Measurements from ENCODE around the gene BEND7. TPM values are rescaled to one million over a fixed set of nuclear protein-coding genes. Genes with fewer than 3 reads are reported as not detected.

The BEND7 gene
- total and polyA plus RNA-seq, 2 of the 8 experiments (the other 6 are each of a cell fraction or from before 2014, with no cell fraction given) = 1.9 to 8.2 TPM

- TF ChIP-seq, protein P1, sequence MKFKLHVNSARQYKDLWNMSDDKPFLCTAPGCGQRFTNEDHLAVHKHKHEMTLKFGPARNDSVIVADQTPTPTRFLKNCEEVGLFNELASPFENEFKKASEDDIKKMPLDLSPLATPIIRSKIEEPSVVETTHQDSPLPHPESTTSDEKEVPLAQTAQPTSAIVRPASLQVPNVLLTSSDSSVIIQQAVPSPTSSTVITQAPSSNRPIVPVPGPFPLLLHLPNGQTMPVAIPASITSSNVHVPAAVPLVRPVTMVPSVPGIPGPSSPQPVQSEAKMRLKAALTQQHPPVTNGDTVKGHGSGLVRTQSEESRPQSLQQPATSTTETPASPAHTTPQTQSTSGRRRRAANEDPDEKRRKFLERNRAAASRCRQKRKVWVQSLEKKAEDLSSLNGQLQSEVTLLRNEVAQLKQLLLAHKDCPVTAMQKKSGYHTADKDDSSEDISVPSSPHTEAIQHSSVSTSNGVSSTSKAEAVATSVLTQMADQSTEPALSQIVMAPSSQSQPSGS (IDR thresholded peaks at IDR 0.05; ENCODE audit: low read length) = no peak
- no peak for TF ChIP-seq KDM4A (IDR thresholded peaks at IDR 0.05; ENCODE audit: low read depth, low read length, severe bottlenecking)
- TF ChIP-seq CHD2 (IDR thresholded peaks at IDR 0.05; ENCODE audit: low read length) = no peak
- no peak for TF ChIP-seq JUND (IDR thresholded peaks at IDR 0.05; ENCODE audit: low read length)
- TF ChIP-seq RXRA (IDR thresholded peaks at IDR 0.05; ENCODE audit: insufficient read depth, low read depth, low read length) = no peak
- TF ChIP-seq SP4 (IDR thresholded peaks at IDR 0.05; ENCODE audit: low read length) = no peak
- no peak for TF ChIP-seq HDAC6 (IDR thresholded peaks at IDR 0.05; ENCODE audit: low read depth, low read length)
- TF ChIP-seq GABPA (IDR thresholded peaks at IDR 0.05; ENCODE audit: borderline replicate concordance, insufficient read depth, low read length) = no peak
- no peak for TF ChIP-seq SP2 (IDR thresholded peaks at IDR 0.05; ENCODE audit: low read length)
Observed at GRCh38 chr10:13483951-13484350, 44.9 kb downstream of the BEND7 start (continued).
